Natural killer cell (primary cell): ENCODE data around the gene ANTXRL. TPM values are rescaled to one million over a fixed set of nuclear protein-coding genes. Genes with fewer than 3 reads are reported as not detected.

Experiments
- ATAC-seq, 3 donors: fragments of 150-1000 bp in 2 of 3; fragments of 200-7000 bp in 1 of 3; cut with Tn5 transposase; 1 replicate in 1 of 3; 2 replicates in 2 of 3; pipeline ENCODE4 v1.10.0; 2021; ENCODE audit warnings: mild to moderate bottlenecking in 2 of 3, moderate library complexity in 2 of 3
- DNase-seq, 2 donors: peaks; one replicate each; pipeline versions ENCODE4 v3.0.0 to v3.0.0-alpha.2; 2013 to 2021; ENCODE audit warnings: mixed read lengths in 1 of 2
- H3K27ac ChIP-seq: one replicate; pipeline ENCODE4 v1.5.1; 2013; ENCODE audit warnings: mild to moderate bottlenecking, low read length
- H3K27me3 ChIP-seq: one replicate; pipeline ENCODE4 v1.6.1; 2013; ENCODE audit warnings: low read length; ENCODE audit not compliant: control insufficient read depth, insufficient read depth
- H3K36me3 ChIP-seq: one replicate; pipeline ENCODE4 v1.6.1; 2013; ENCODE audit warnings: low read length; ENCODE audit not compliant: control insufficient read depth, insufficient read depth
- H3K4me1 ChIP-seq: one replicate; pipeline ENCODE4 v1.6.1; 2013; ENCODE audit warnings: low read length; ENCODE audit not compliant: control insufficient read depth, insufficient read depth
- H3K4me3 ChIP-seq: one replicate; pipeline ENCODE4 v1.5.1; 2013; ENCODE audit warnings: low read length
- H3K9me3 ChIP-seq: one replicate; pipeline ENCODE4 v1.6.1; 2013; ENCODE audit warnings: low read length; ENCODE audit not compliant: control insufficient read depth, insufficient read depth
- H3K27ac Mint-ChIP-seq, 2 donors: one replicate each; pipeline ENCODE4 v1.8.0; 2022; ENCODE audit warnings: mild to moderate bottlenecking in 2 of 2, mixed read lengths in 2 of 2, moderate library complexity in 1 of 2
- H3K27me3 Mint-ChIP-seq, 2 donors: one replicate each; pipeline ENCODE4 v1.8.0; 2022; ENCODE audit warnings: low read depth in 2 of 2, mixed read lengths in 2 of 2
- H3K36me3 Mint-ChIP-seq: one replicate; pipeline ENCODE4 v1.8.0; 2022; ENCODE audit warnings: mixed read lengths
- H3K4me1 Mint-ChIP-seq, 2 donors: one replicate each; pipeline ENCODE4 v1.8.0; 2022; ENCODE audit warnings: mixed read lengths in 2 of 2
- H3K4me3 Mint-ChIP-seq: one replicate; pipeline ENCODE4 v1.8.0; 2022; ENCODE audit warnings: mild to moderate bottlenecking, moderate library complexity, mixed read lengths
- H3K9me3 Mint-ChIP-seq, 2 donors: one replicate each; pipeline ENCODE4 v1.8.0; 2022; ENCODE audit warnings: mixed read lengths in 2 of 2
- WGBS: methylation state at CpG from one replicate; pipeline ENCODE4 v1.1.7; 2013; ENCODE audit warnings: missing lambda C conversion rate; ENCODE audit not compliant: insufficient coverage; 5-methylcytosine and 5-hydroxymethylcytosine counted together
- intact Hi-C: fragments of 100-400 bp; cut with micrococcal nuclease; formaldehyde crosslinking; loops from one replicate; pipeline ENCODE4 v1.14.2; 2022
- total RNA-seq, 4 donors: library from RNA; stranded (reverse); fragments of 120-200 nt in 1 of 4; gene quantifications; one replicate each; pipeline versions ENCODE4 v1.2.3 to v1.2.4, GENCODE V29; 2013 to 2022
- TF ChIP-seq, protein P1 (sequence below): fragments of 200-600 bp; IDR thresholded peaks from one replicate; pipeline ENCODE4 v1.8.0; 2022; ENCODE audit warnings: antibody characterized with exemption

The ANTXRL gene
- total RNA-seq, 3 donors from 2014 or later (not counting 1 experiment from before 2014, with no cell fraction given) = not detected

- Mint-ChIP-seq H3K4me1 (peaks cover 0 to 6% of the 10 kb centered on the region in 2 donors), H3K27ac (no peak overlapping the region), H3K9me3 (no peaks in the 10 kb centered on the region), H3K27me3 (peaks cover 27 to 30% of the 10 kb centered on the region in 2 donors), H3K36me3 (no peaks in the 10 kb centered on the region), H3K4me3 (no peak overlapping the region)
- ATAC-seq = no peak
- Histone ChIP-seq H3K27me3 (peaks cover 6% of the 10 kb centered on the region), H3K4me1 (peaks cover 17% of the 10 kb centered on the region), H3K9me3 (no peaks in the 10 kb centered on the region), H3K4me3 (no peak overlapping the region), H3K27ac (no peak overlapping the region), H3K36me3 (no peaks in the 10 kb centered on the region)
- intact Hi-C loops = no loop called here
- DNase-seq = no peak
- TF ChIP-seq, protein P1, sequence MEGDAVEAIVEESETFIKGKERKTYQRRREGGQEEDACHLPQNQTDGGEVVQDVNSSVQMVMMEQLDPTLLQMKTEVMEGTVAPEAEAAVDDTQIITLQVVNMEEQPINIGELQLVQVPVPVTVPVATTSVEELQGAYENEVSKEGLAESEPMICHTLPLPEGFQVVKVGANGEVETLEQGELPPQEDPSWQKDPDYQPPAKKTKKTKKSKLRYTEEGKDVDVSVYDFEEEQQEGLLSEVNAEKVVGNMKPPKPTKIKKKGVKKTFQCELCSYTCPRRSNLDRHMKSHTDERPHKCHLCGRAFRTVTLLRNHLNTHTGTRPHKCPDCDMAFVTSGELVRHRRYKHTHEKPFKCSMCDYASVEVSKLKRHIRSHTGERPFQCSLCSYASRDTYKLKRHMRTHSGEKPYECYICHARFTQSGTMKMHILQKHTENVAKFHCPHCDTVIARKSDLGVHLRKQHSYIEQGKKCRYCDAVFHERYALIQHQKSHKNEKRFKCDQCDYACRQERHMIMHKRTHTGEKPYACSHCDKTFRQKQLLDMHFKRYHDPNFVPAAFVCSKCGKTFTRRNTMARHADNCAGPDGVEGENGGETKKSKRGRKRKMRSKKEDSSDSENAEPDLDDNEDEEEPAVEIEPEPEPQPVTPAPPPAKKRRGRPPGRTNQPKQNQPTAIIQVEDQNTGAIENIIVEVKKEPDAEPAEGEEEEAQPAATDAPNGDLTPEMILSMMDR = no peak
- WGBS = 94% methylated on average over 5 of the region's 5 CpGs
Observed at GRCh38 chr10:46285966-46286620, 704 bp upstream of the ANTXRL start.

DNA sequence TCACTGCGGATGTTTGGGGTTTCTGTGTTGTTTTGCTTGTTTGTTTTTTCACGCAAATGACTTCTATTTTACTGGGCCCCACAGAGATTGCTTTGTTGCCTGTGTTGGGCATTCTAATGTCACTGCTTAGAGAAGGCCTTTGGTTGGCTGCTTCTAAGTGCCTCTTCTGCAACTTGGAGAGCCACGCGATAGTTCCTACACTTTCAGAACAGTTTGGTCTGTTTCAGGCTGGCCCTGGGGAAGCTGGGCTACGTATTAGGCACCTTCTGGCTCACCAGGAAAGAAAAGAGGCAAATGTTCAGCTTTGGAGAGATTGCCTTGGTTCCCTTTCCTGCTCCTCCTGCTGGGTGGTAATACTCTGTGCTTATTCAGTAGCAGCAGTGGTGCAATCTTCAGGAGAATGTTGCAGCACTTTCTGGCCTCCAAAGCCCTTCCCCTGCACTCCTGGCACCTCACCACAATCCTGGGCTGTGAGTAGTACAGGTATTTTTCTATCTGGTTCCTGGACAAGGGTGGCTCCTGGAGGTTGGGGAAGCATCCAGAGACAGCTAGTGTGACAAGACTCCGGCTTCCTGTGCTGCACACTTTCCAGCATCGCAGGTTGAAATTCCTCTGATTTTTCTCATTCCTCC is 1.2 kb downstream of the ANTXRL start:
- intact Hi-C loops = no loop called here
- Mint-ChIP-seq H3K9me3 (no peaks in the 10 kb centered on the region), H3K4me3 (no peak overlapping the region), H3K27ac (no peak overlapping the region), H3K4me1 (peaks cover 0 to 6% of the 10 kb centered on the region in 2 donors), H3K27me3 (peaks cover 21 to 30% of the 10 kb centered on the region in 2 donors), H3K36me3 (no peaks in the 10 kb centered on the region)
- peaks cover 14% of the 10 kb centered on the region for H3K4me1 ChIP-seq
- ATAC-seq (no peak), DNase-seq (no peak)
- H3K27me3 ChIP-seq = peaks cover 6% of the 10 kb centered on the region
- WGBS = 93% methylated on average over 7 of the region's 7 CpGs
- no peak overlapping the region for H3K4me3 ChIP-seq
- no peak overlapping the region for H3K27ac ChIP-seq
- TF ChIP-seq, protein P1 = no peak
- no peaks in the 10 kb centered on the region for H3K36me3 ChIP-seq
- H3K9me3 ChIP-seq = no peaks in the 10 kb centered on the region

DNA sequence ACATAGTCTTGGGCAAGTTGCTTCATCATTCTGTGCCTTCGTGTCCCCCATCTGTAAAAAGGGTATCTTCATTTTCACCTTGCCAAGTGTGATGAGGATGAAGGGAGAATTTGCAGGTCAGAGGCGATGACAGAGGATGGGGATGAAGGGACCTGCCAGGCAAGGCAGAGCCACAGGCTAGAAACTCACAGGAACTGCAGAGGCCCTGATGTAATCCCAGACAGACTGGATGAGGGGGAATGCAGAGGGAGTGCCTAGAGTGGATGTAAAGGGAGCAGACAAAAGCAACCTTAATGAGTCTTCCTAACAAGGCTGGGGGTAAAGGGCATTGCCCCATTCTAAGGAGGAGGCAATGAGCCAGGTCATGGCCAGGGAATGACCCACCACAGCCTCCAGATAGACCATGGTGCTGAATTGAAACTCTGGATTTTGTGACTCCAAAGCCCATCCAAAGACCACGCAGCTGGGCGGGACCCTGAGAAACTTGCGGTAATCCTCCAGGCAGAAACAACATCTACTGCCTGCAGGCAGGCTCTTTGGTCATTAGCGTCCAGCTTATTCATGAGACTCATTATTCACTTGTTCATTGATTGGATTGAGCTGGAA is 1.9 kb downstream of the ANTXRL start:
- H3K27ac Mint-ChIP-seq = no peak overlapping the region
- no peaks in the 10 kb centered on the region for H3K36me3 ChIP-seq
- TF ChIP-seq, protein P1 = no peak
- peaks cover 4% of the 10 kb centered on the region for H3K27me3 ChIP-seq
- ATAC-seq (no peak), DNase-seq (no peak)
- H3K9me3 ChIP-seq = no peaks in the 10 kb centered on the region
- WGBS = 89% methylated on average over 6 of the region's 6 CpGs
- no peak overlapping the region for H3K4me3 ChIP-seq
- no peaks in the 10 kb centered on the region for H3K36me3 Mint-ChIP-seq
- H3K9me3 Mint-ChIP-seq = no peaks in the 10 kb centered on the region
- H3K4me1 ChIP-seq = peaks cover 9% of the 10 kb centered on the region
- H3K27me3 Mint-ChIP-seq = peaks cover 17 to 29% of the 10 kb centered on the region in 2 donors
- peaks cover 0 to 6% of the 10 kb centered on the region in 2 donors for H3K4me1 Mint-ChIP-seq
- no peak overlapping the region for H3K27ac ChIP-seq
- no peak overlapping the region for H3K4me3 Mint-ChIP-seq
- intact Hi-C loops = no loop called here
